ENCODE results near the gene BBS1. TPM values are rescaled to one million over a fixed set of nuclear protein-coding genes. Genes with fewer than 3 reads are reported as not detected.
"Not testable (repeated sequence)": the region's sequence is repeated elsewhere in the genome, so short reads cannot be mapped to it uniquely, and the experiment has no call there.

Gene BBS1
- total RNA-seq, 2 experiments from 2014 or later = 22.6 to 26.4 TPM

DNA sequence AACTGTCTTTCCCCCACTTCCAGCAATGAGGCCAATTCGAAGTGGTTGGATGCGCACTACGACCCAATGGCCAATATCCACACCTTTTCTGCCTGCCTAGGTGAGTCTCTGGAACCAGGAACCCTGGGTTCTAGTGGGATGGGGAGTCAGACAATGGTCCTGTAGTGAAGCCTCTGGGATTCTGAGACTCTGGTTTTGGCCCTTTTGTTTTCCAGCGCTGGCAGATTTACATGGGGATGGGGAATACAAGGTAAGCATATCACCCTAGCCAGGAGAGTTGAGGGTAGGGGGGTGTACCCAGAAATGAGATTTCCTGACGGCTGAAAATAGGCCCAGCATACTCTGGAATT, 530 bp downstream of the BBS1 start:
- Mint-ChIP-seq H3K9me3 (no peaks in the 10 kb centered on the region), H3K27me3 (no peaks in the 10 kb centered on the region), H3K27ac (no peak overlapping the region), H3K36me3 (peaks cover 6% of the 10 kb centered on the region), H3K4me1 (peaks cover 14% of the 10 kb centered on the region), H3K4me3 (peak overlapping the region; percentile 90)
- DNase-seq (no peak), ATAC-seq (ENCODE audit: low read depth) (no peak)
- POLR2A ChIA-PET = interaction anchor here (1.7 kb wide), 1 partner anchor 167 kb away, joined by 6 read pairs; the partner anchor contains the start of gene RBM4B

GRCh38 chr11:66523611-66524010, 13.2 kb downstream of the BBS1 start:
- POLR2A ChIA-PET = no interaction called here
- no peak for ATAC-seq (ENCODE audit: low read depth)
- no peaks in the 10 kb centered on the region for H3K27me3 Mint-ChIP-seq
- H3K36me3 Mint-ChIP-seq = peaks cover 16% of the 10 kb centered on the region
- no peaks in the 10 kb centered on the region for H3K4me1 Mint-ChIP-seq
- no peak overlapping the region for H3K27ac Mint-ChIP-seq
- DNase-seq = no peak
- H3K4me3 Mint-ChIP-seq = no peak overlapping the region
- no peaks in the 10 kb centered on the region for H3K9me3 Mint-ChIP-seq

GRCh38 chr11:66524304-66525040, 14.0 kb downstream of the BBS1 start:
- no peak for DNase-seq
- Mint-ChIP-seq H3K36me3 (peaks cover 15% of the 10 kb centered on the region), H3K4me1 (no peaks in the 10 kb centered on the region), H3K27me3 (no peaks in the 10 kb centered on the region), H3K9me3 (no peaks in the 10 kb centered on the region), H3K27ac (no peak overlapping the region), H3K4me3 (no peak overlapping the region)
- POLR2A ChIA-PET = no interaction called here
- ATAC-seq (ENCODE audit: low read depth) = no peak

- no peaks in the 10 kb centered on the region for H3K9me3 Mint-ChIP-seq
- no peaks in the 10 kb centered on the region for H3K27me3 Mint-ChIP-seq
- no peak overlapping the region for H3K4me3 Mint-ChIP-seq
- H3K36me3 Mint-ChIP-seq = no peaks in the 10 kb centered on the region
- H3K27ac Mint-ChIP-seq = no peak overlapping the region
- POLR2A ChIA-PET = no interaction called here
- H3K4me1 Mint-ChIP-seq = no peaks in the 10 kb centered on the region
- no peak for DNase-seq
- no peak for ATAC-seq (ENCODE audit: low read depth)
These were observed 18.6 kb downstream of the BBS1 start for GRCh38 chr11:66529069-66529468.

- ATAC-seq (ENCODE audit: low read depth) (no peak), DNase-seq (no peak)
- Mint-ChIP-seq H3K36me3 (no peaks in the 10 kb centered on the region), H3K27me3 (no peaks in the 10 kb centered on the region), H3K4me3 (no peak overlapping the region), H3K27ac (no peak overlapping the region), H3K9me3 (no peaks in the 10 kb centered on the region), H3K4me1 (no peaks in the 10 kb centered on the region)
- POLR2A ChIA-PET = no interaction called here
These were observed 19.2 kb downstream of the BBS1 start for GRCh38 chr11:66529655-66530054.

- Mint-ChIP-seq H3K27me3 (no peaks in the 10 kb centered on the region), H3K4me1 (no peaks in the 10 kb centered on the region), H3K9me3 (no peaks in the 10 kb centered on the region), H3K36me3 (peaks cover 7% of the 10 kb centered on the region), H3K27ac (no peak overlapping the region), H3K4me3 (no peak overlapping the region)
- DNase-seq = no peak
- POLR2A ChIA-PET = no interaction called here
- no peak for ATAC-seq (ENCODE audit: low read depth)
These were observed 20.7 kb downstream of the BBS1 start for GRCh38 chr11:66530927-66531709.

- H3K4me3 Mint-ChIP-seq = no peak overlapping the region
- H3K4me1 Mint-ChIP-seq = no peaks in the 10 kb centered on the region
- no peaks in the 10 kb centered on the region for H3K27me3 Mint-ChIP-seq
- H3K9me3 Mint-ChIP-seq = no peaks in the 10 kb centered on the region
- peaks cover 7% of the 10 kb centered on the region for H3K36me3 Mint-ChIP-seq
- ATAC-seq (ENCODE audit: low read depth) (no peak), DNase-seq (no peak)
- POLR2A ChIA-PET = interaction anchor here (1.8 kb wide), 1 partner anchor 14 kb away, joined by 5 read pairs; the partner anchor contains the start of genes ACTN3 and ZDHHC24
- no peak overlapping the region for H3K27ac Mint-ChIP-seq
These were observed 21.4 kb downstream of the BBS1 start for GRCh38 chr11:66531841-66532240.

GRCh38 chr11:66532784-66533183, 22.3 kb downstream of the BBS1 start:
- Mint-ChIP-seq H3K9me3 (no peaks in the 10 kb centered on the region), H3K27ac (no peak overlapping the region)
- POLR2A ChIA-PET = interaction anchor here (1.8 kb wide), 1 partner anchor 13 kb away, joined by 5 read pairs; the partner anchor contains the start of genes ACTN3 and ZDHHC24

GRCh38 chr11:66539170-66539869, 28.9 kb downstream of the BBS1 start:
- Mint-ChIP-seq H3K27me3 (no peaks in the 10 kb centered on the region), H3K4me1 (peaks cover 19% of the 10 kb centered on the region), H3K9me3 (no peaks in the 10 kb centered on the region), H3K27ac (no peak overlapping the region), H3K4me3 (no peak overlapping the region), H3K36me3 (peaks cover 27% of the 10 kb centered on the region)
- no peak for ATAC-seq (ENCODE audit: low read depth)
- POLR2A ChIA-PET = interaction anchor here (0.7 kb wide), 1 partner anchor 77 kb away, joined by 3 read pairs; the partner anchor contains the start of gene RBM14
- DNase-seq = no peak

More at GRCh38 chr11:66532784-66533183, 22.3 kb downstream of the BBS1 start:
- H3K4me3 Mint-ChIP-seq = no peak overlapping the region
- H3K27me3 Mint-ChIP-seq = no peaks in the 10 kb centered on the region
- ATAC-seq (ENCODE audit: low read depth) (no peak), DNase-seq (no peak)
- no peaks in the 10 kb centered on the region for H3K4me1 Mint-ChIP-seq
- H3K36me3 Mint-ChIP-seq = peaks cover 7% of the 10 kb centered on the region

GRCh38 chr11:66539870-66540213, 29.4 kb downstream of the BBS1 start:
- H3K27ac Mint-ChIP-seq = no peak overlapping the region
- no peaks in the 10 kb centered on the region for H3K27me3 Mint-ChIP-seq
- ATAC-seq (ENCODE audit: low read depth) = no peak
- H3K9me3 Mint-ChIP-seq = no peaks in the 10 kb centered on the region
- H3K4me3 Mint-ChIP-seq = no peak overlapping the region
- no peak for DNase-seq
- POLR2A ChIA-PET = interaction anchor here (0.7 kb wide), 1 partner anchor 76 kb away, joined by 3 read pairs; the partner anchor contains the start of gene RBM14
- peaks cover 20% of the 10 kb centered on the region for H3K4me1 Mint-ChIP-seq
- peaks cover 27% of the 10 kb centered on the region for H3K36me3 Mint-ChIP-seq

DNA sequence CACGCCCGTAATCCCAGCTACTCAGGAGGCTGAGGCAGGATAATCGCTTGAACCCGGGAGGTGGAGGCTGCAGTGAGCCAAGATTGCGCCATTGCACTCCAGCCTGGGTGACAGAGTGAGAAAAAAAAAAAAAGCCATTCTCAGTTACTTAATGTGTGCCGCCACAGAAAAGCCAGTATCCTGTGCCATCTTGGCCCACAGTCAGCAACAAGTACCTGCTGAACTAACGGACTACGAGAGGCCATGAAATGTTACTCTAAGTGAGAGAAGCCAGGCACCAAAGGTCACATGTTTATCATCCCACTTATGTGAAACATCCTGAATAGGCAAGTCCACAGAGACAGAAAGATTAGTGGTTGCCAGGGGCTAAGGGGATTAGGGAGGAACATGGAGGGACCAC, 30.2 kb downstream of the BBS1 start:
- POLR2A ChIA-PET; H3K9me3 Mint-ChIP-seq; ATAC-seq (ENCODE audit: low read depth); H3K27me3 Mint-ChIP-seq; DNase-seq; H3K27ac Mint-ChIP-seq; H3K4me3 Mint-ChIP-seq: not testable (repeated sequence)
- Mint-ChIP-seq H3K36me3 (peaks cover 22% of the 10 kb centered on the region), H3K4me1 (peaks cover 23% of the 10 kb centered on the region)

DNA sequence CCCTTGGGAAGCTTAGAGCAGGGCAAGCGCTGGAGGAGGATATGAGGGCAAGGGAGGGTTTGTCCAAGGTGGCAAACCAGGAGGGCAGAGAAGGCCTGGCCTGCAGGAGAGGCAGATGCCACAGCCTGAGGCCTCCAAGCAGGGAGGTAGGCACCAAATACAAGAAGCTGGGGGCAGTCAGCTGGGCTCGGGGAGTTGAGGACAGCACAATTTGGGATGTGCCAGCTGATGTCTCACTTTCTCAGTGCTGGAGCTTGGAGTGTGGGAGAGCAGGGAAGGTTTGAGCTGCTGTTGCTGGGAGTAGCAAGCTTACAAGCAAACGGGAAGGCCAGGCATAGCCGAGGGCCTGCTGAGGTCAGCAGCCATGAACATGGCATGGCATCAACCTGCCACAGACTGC, 31.5 kb downstream of the BBS1 start:
- H3K4me3 Mint-ChIP-seq = no peak overlapping the region
- H3K27me3 Mint-ChIP-seq = no peaks in the 10 kb centered on the region
- DNase-seq (no peak), ATAC-seq (ENCODE audit: low read depth) (no peak)
- peaks cover 25% of the 10 kb centered on the region for H3K4me1 Mint-ChIP-seq
- H3K36me3 Mint-ChIP-seq = peaks cover 19% of the 10 kb centered on the region
- H3K27ac Mint-ChIP-seq = peak overlapping the region; percentile 57
- POLR2A ChIA-PET = interaction anchor here (0.5 to 6.0 kb wide), 3 partner anchors 12 to 136 kb away, joined by 5 to 37 read pairs (median 11); partner anchors contain the start of genes RBM14 and RBM4B
- no peaks in the 10 kb centered on the region for H3K9me3 Mint-ChIP-seq

DNA sequence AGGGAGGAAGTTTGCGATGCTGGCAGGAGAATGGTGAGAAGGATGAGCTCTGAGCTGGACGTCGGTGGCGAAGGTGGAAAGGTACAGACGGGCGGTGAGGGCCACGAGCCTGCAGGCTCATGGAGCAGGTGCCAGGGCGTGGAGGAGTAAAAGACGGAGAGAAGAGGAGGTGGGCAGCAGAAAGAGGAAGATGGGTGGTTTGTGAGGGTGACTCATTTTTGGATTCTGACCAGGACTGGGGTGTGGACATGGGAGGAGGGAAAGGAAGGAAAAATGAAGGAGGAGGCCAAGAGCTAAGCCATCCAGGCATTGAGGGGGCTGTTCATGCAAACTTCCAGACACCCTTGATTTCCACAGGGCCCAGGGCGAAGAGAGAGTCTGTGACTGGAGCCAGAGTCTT, 31.9 kb downstream of the BBS1 start:
- Mint-ChIP-seq H3K4me1 (peaks cover 25% of the 10 kb centered on the region), H3K36me3 (peaks cover 19% of the 10 kb centered on the region), H3K4me3 (no peak overlapping the region), H3K27ac (peak overlapping the region; percentile 8), H3K27me3 (no peaks in the 10 kb centered on the region), H3K9me3 (no peaks in the 10 kb centered on the region)
- no peak for ATAC-seq (ENCODE audit: low read depth)
- DNase-seq = no peak
- POLR2A ChIA-PET = interaction anchor here (0.5 to 6.0 kb wide), 3 partner anchors 11 to 135 kb away, joined by 5 to 37 read pairs (median 11); partner anchors contain the start of genes RBM14 and RBM4B
